DND-41 (cell line): ENCODE data around the gene VIPR1.

Source experiments
- ATAC-seq: fragments of 200-7000 bp; cut with Tn5 transposase; 3 replicates; pipeline ENCODE4 v1.9.1; 2021; ENCODE audit warnings: low read depth; ENCODE audit not compliant: insufficient read depth
- DNase-seq: peaks from one replicate; pipeline ENCODE4 v3.0.0-alpha.2; 2020
- H2AFZ ChIP-seq: 2 replicates; pipeline ENCODE4 v1.6.0; 2012; ENCODE audit warnings: low read depth, low read length
- H3K27ac ChIP-seq: 2 replicates; pipeline ENCODE4 v1.5.1; 2012; ENCODE audit warnings: low read length, inconsistent platforms
- H3K27me3 ChIP-seq: fragments of 200-600 bp; sonication (generic); 2 replicates; pipeline ENCODE4 v1.6.0; 2012; ENCODE audit warnings: low read length, mild to moderate bottlenecking, inconsistent platforms; ENCODE audit not compliant: insufficient read depth, poor library complexity
- H3K36me3 ChIP-seq: 2 replicates; pipeline ENCODE4 v1.5.1; 2012; ENCODE audit warnings: low read length, inconsistent platforms; ENCODE audit not compliant: insufficient read depth
- H3K4me1 ChIP-seq: 2 replicates; pipeline ENCODE4 v1.5.1; 2012; ENCODE audit warnings: mild to moderate bottlenecking, low read length; ENCODE audit not compliant: insufficient read depth
- H3K4me2 ChIP-seq: 2 replicates; pipeline ENCODE4 v1.6.0; 2012; ENCODE audit warnings: mild to moderate bottlenecking, moderate library complexity, low read length, inconsistent platforms; ENCODE audit not compliant: insufficient read depth
- H3K4me3 ChIP-seq, 2 experiments: fragments of 200-600 bp in 1 of 2; shearing (Covaris generic) in 1 of 2; 2 replicates each; pipeline ENCODE4 v1.5.1; 2012 to 2016; ENCODE audit warnings: inconsistent platforms in 2 of 2, low read length in 2 of 2, mild to moderate bottlenecking in 2 of 2, low read depth in 1 of 2, moderate library complexity in 1 of 2
- H3K79me2 ChIP-seq: 2 replicates; pipeline ENCODE4 v1.6.0; 2012; ENCODE audit warnings: low read length, inconsistent platforms; ENCODE audit not compliant: insufficient read depth
- H3K9ac ChIP-seq: 2 replicates; pipeline ENCODE4 v1.6.0; 2012; ENCODE audit warnings: low read depth, mild to moderate bottlenecking, inconsistent platforms, low read length, moderate library complexity
- H3K9me3 ChIP-seq: 2 replicates; pipeline ENCODE4 v1.5.1; 2012; ENCODE audit warnings: low read length, moderate library complexity, mild to moderate bottlenecking, inconsistent platforms; ENCODE audit not compliant: insufficient read depth, severe bottlenecking
- H4K20me1 ChIP-seq: 2 replicates; pipeline ENCODE4 v1.6.0; 2012; ENCODE audit warnings: low read length; ENCODE audit not compliant: insufficient read depth
- CTCF ChIP-seq: IDR thresholded peaks from 2 replicates; pipeline ENCODE4 v1.5.1; 2012; ENCODE audit warnings: borderline replicate concordance, low read length, moderate library complexity, mild to moderate bottlenecking; ENCODE audit not compliant: poor library complexity, severe bottlenecking; ENCODE audit errors: extremely low read depth
- EZH2 ChIP-seq: IDR thresholded peaks from 3 replicates; pipeline ENCODE4 v1.6.1; 2012; ENCODE audit warnings: borderline replicate concordance, low read depth, mild to moderate bottlenecking, moderate library complexity, low read length, inconsistent platforms; ENCODE audit not compliant: severe bottlenecking

The VIPR1 gene

DNA sequence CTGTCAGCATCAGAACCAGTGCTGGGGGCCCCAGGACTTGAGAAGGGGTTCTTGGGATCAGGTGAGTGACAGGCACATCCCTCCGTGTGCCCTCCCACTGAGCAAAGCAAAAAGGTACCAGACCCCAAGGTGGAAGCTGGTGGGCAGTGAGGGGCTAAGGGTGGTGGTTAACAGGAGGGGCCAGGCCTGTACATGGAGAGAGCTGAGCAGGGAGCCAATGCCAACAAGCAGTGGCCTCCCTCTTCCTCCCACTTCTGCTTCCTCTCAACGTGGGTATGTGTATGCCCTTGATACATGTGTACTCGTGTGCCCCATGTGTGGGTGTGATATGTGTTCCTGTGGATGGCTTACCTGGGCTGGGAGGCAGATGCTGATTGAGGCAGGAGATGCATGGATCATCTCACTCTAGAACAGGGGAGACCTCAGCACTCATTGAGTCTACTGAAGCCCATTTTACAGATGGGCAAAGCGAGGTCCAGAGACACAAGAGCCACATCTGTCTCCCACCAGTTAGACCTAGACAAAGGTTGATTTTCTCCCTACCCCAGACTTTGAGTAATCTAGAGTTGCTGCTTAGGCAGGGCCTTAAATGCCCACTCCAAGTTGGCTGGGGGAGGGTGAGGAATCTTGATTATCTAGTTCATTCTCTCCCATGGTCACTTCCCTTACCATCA is 945 bp downstream of the VIPR1 start:
- Histone ChIP-seq H3K4me2 (no peak overlapping the region), H3K27me3 (no peaks in the 10 kb centered on the region), H3K4me1 (no peaks in the 10 kb centered on the region), H3K4me3 (no peak overlapping the region), H3K9ac (no peak overlapping the region), H3K79me2 (no peaks in the 10 kb centered on the region), H4K20me1 (no peaks in the 10 kb centered on the region), H2AFZ (no peak overlapping the region), H3K36me3 (no peaks in the 10 kb centered on the region), H3K9me3 (no peaks in the 10 kb centered on the region), H3K27ac (no peak overlapping the region)
- TF ChIP-seq EZH2 (no peak), CTCF (no peak)
- ATAC-seq (no peak), DNase-seq (no peak)

DNA sequence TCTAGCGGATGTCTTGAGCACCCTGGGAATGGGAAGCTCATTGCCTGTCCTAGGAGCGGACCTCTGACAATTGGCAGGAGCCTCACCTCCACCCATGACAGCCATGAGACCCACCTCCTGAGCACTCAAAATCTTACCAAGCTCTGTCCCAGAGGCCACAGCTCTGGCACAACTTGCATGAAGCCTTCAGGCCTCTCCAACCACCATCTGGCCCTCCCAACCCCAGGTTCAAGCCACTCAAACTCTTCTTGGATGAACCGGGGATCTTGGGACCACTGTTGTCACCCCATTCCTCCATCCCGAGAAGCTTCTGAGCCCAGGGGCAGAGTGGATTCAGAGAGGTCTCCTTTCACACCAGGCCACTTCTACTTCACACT is 1.5 kb downstream of the VIPR1 start:
- H3K9me3 ChIP-seq = no peaks in the 10 kb centered on the region
- DNase-seq = no peak
- H3K27me3 ChIP-seq = no peaks in the 10 kb centered on the region
- H3K79me2 ChIP-seq = no peaks in the 10 kb centered on the region
- ATAC-seq = no peak
- TF ChIP-seq CTCF (no peak), EZH2 (no peak)
- no peaks in the 10 kb centered on the region for H3K4me1 ChIP-seq
- H3K27ac ChIP-seq = no peak overlapping the region
- no peaks in the 10 kb centered on the region for H4K20me1 ChIP-seq
- no peak overlapping the region for H3K4me2 ChIP-seq
- no peak overlapping the region for H3K4me3 ChIP-seq
- H3K9ac ChIP-seq = no peak overlapping the region
- no peaks in the 10 kb centered on the region for H3K36me3 ChIP-seq
- H2AFZ ChIP-seq = no peak overlapping the region

- no peak for DNase-seq
- TF ChIP-seq EZH2 = no peak
- TF ChIP-seq CTCF = no peak
- Histone ChIP-seq H3K79me2 (no peaks in the 10 kb centered on the region), H3K36me3 (no peaks in the 10 kb centered on the region), H3K4me1 (no peaks in the 10 kb centered on the region), H3K9me3 (no peaks in the 10 kb centered on the region), H3K9ac (no peak overlapping the region), H3K4me2 (no peak overlapping the region), H2AFZ (no peak overlapping the region), H4K20me1 (no peaks in the 10 kb centered on the region), H3K27ac (no peak overlapping the region), H3K27me3 (no peaks in the 10 kb centered on the region), H3K4me3 (no peak overlapping the region)
- no peak for ATAC-seq
Measured at GRCh38 chr3:42504334-42505127, 2.1 kb downstream of the VIPR1 start.
